EL (cell line): Measurements from ENCODE around the gene KIF16B.
A peak's percentile ranks its signal among the peaks of the same experiment; 100 is the strongest.
"Not testable (repeated sequence)": the region's sequence is repeated elsewhere in the genome, so short reads cannot be mapped to it uniquely, and the experiment has no call there.

Source experiments
- DNase-seq: peaks from one replicate; pipeline ENCODE4 v3.0.0-alpha.2; 2016

KIF16B gene

DNA sequence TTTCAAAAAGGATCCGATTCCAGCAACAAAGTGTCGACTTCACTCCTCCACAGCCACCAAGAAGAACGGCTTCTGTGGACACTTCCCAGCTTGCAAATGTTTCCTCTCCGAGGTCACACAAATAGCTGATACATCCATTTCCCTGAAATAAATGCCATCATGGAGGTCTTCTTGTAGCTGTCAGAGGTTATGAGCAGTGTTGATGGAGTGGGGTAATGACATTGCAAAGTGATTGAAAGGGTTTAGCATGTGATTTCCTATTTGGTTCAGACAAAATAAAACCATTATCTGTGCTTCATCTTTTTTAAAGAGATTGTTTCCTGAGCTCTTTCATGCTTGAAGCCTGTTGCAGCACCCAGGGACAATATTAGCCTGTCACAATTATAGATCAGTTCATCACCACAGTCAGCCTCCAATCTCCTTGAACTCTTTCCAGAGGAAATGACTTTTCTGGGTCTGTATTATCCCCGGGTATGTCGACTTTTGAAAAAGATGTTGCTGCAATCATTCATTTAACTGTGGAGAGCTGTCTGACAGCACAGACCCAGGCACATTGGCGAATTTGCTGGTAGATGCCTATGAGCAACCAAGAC is 16.9 kb upstream of the KIF16B start:
- DNase-seq, result no peak

DNA sequence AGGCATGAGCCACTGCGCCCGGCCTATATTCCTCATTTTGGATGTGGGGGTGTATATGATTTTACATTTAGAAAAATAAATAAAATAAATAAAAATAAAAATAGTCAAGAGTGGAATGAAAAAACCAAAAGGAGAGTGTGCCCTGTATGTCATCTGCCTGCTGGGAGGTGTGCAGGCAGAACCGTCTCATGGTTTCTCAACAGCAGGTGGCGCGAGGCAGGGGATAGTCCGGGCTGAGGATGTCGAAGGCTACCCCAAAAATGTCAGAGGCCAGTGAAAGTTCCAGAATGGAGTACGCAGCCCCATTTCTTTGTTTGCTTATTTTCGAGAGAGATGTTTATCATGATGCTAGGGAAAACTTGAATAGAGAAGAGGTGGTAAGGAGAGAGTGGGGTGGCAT is 16.4 kb upstream of the KIF16B start:
- DNase-seq, result no peak

DNA sequence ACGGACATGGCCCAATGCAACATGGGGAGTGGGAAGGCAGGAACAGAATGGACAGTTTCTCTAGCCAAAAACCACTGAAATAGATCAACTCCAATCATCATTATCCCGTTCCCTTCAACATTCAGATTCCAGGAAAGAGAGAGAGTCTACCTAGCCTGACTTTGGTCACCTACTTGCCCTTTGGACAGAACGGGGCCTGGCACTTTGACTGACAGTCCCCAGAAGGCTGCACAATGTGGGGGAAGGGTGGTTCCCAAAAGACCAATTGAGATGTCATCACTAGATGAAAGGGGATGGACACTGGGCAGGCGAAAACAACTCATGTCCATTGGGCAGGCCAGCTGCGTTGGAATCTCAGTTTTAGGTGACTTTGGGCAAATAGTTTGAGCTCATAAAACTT is 15.0 kb upstream of the KIF16B start:
- no peak for DNase-seq

DNA sequence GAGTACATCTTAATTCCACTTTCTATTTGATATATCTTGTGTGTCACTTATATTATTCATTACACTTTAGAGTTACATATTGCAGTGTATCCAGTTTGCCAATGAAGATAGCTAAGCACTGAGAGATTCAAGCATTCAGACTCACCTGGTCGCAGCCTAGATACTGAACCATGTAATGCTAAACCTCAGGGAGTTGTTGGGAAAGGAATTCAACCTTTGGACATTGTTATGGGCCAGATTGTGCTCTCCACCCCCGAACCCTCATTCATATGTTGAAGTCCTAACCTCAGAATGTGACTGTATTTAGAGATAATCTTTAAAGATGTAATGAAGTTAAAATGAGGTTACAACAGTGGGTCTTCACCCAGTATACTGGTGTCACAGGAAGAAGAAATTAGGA is 13.8 kb upstream of the KIF16B start:
- DNase-seq, result no peak

DNA sequence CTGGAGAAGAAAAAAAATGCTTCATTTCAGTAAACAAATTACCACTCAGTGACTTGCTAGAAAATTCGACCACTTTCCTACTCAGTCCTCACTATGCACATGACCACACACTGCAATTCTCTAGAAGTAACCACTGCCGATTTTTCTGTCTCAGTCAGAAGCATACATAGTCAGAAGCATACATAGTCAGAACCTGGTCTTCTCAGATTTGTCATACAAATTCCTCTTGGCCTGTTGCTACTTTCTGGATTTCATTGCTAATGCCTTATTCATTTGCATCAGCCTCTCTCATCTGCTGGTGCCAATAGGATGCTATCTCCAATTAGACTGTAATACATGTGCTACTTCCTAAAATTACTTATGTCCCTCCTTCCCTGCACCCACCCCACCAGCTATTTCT is 10.2 kb upstream of the KIF16B start:
- no peak for DNase-seq

DNA sequence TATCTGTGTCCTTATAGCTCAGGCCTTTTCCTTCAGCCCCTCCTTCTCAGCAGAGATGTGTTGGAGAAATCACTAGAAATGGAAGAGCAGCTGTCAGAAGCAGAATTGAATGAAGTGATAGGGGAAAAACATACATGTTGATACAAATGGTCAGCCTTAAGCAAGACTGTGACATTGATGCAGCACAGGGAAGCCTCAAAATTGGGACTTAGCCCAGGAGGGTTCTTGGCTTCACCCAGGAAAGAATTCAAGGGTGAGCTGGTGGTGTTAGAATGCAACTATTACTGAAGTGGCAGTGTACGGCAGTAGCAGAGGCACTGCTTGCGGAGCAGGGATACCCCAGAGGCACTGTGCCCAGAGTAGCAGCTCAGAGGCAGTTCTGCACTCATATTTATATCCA is 8.0 kb upstream of the KIF16B start:
- DNase-seq, result no peak

DNA sequence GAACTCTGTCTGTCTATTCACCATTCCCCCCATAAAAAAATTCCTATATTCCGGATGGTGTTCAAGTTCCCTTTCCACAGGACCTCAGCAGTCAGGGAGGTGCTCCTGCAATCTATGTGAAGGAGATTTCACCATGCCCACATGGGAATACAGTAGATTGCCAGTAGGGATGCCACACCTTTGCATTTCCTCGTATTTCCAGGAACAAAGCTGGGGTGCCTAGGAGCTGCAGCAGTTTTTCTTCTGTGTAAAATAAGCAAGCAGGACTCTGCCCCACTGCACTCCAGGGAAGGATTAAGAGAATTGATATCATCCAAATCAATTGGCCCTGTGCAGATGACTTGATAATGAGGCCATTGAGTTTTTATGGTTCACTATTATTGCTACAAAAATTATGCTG is 7.4 kb upstream of the KIF16B start:
- no peak for DNase-seq

DNA sequence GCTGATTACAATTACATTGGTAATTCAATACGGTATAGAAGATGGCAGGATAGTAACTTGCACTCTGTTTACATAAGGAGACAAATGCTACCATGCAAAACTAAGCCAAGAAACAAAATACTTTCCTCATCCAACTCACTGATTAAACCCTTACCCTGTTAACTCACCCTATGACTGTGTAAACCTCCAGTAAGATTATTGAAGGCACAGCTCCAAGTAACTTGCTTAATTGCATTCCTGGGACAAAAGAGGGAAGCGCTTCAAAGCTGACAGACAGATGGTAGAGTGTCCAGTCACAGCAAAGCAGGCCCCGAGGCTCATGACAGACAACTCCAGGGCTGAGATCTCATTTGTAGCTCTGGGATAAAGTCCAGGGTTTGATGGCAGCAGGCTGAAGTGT is 6.9 kb upstream of the KIF16B start:
- peak; percentile 79 for DNase-seq

DNA sequence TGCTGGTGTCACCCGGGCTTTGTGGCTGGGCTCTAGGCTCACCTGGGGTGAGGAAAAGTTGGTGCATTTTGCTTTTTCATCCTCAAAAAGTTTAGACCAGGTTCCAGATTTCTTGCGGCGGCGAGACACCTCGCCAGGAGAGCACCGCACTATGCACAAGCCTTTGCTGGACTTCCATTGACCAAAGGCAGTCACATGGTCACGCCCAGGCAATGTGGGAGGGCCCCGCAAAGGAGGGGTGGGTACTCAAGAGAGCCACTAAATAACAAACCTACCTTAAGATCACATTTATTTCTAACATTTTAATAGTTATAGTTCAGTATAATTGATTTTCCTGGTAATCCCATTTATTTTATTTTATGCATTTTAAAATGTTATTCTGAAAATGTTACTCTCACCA is 3.0 kb upstream of the KIF16B start:
- DNase-seq, result no peak

DNA sequence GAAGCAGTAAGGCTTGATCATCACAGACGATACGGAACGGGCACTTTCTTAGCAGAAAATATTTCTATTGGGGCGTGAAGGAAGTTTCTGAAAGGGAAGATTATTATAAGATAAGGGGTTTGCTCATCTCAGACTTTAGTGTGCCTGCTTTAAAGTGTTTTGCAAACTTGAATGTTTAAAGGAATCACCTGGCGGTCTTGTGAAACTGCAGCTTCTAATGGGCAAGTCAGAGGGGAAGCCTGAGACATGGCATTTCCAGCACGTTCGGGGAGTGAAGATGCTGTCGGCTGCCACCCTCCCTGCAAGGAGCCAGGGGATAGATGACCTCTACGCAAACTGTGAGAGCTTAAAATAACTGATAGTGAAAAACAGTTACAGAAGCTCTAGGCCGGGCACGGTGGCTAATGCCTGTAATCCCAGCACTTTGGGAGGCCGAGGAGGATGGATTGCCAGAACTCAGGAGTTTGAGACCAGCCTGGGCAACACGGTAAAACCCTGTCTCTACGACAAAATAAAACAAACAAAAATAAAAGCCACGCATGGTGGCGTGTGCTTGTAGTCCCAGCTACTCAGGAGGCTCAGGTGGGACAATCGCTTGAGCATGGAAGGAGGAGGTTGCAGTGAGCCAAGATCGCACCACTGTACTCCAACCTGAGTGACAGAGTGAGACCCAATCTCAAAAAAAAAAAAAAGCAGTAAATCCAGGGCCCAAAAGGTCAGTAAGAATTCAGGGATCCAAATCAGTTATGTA is 2.3 kb upstream of the KIF16B start:
- no peak for DNase-seq

DNA sequence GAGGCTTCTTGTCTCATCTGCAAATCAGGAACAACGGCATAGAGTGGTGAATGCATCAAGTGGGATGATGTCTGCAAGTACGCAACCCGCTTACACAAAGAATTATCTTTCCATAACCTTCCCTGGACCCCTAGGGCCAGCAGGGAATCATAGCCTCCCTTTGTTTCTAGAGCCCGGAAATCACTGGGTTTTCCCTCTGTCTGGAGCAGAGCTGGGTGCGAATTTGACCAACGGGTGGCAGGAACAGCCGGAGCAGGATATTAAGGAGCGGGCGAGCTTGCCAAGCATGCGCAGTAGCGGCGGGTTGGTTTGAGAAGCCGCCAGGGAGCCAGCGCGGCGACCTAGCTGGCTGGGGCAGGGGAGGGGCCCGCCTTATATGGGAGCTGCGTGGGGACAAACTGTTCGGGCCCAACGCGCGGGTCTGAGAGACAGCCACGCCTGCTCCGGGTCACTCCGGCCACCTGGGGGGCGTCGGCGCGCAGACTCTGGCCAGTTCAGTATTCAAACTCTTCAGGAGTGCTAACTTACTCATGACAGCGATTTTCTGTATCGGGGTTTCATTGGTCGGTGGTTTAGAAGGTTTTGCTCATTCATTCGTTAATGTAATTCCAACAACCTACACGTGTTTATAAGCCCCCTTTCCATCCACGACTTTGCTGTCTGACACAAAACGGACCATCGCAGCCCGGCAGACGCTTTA is 1.6 kb upstream of the KIF16B start:
- DNase-seq, result peak; percentile 75

DNA sequence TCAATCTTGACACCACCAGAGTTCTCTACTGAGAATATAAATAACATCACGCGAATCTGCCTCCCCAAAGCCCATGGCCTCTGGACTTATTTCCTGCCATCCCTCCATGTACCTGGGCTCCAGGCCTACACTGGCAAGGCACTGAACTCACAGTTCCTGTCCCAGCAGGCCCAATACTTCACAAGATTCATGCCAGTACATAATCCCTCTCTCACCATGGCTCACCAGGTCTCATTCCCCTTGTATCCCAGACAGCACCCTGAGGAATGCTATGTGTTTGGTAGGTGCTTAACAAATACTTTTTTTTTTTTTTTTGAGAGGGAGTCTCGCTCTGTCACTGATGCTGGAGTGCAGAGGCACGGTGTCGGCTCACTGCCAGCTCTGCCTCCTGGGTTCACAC is 1.9 kb downstream of the KIF16B start:
- no peak for DNase-seq

DNA sequence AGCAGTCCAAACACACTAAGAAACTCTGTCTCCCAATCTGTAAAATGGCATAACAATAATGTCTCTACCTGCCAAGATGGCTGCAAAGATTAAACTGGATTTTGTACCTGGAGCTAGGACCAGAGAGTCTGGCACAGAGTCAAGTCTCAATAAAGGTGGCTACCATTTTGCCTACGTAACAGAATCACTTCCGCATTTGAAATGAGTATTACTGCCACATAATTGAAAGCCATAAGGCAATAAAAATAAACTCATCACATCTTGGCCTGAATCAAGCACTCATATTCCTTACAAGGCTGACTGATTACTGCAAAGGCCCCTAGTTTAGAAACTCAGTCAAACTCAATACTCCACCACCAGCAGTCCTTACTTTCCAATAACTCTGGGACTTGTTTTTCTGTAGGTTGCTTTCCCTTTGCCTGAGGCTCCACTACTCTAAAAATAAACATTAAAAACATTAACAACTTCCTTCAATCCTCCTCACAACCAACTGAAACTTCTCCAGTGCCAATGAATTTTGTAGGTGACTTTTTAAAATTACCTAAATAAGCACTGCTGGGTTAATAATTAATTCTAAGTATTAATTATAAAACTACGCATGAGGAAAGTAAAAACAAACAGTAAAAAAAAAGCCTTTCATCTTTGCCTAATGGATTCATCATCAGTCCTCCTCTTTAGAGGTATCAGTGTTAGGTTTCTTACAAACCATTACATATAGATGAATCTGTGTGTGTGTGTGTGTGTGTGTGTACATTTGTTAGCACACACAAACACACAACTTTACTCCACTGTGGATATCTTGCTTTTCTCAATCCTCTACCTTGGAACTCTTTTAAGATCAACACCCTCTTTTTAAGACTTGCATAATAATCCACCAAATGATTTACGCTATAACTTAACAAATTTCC is 3.7 kb downstream of the KIF16B start:
- DNase-seq, result no peak

DNA sequence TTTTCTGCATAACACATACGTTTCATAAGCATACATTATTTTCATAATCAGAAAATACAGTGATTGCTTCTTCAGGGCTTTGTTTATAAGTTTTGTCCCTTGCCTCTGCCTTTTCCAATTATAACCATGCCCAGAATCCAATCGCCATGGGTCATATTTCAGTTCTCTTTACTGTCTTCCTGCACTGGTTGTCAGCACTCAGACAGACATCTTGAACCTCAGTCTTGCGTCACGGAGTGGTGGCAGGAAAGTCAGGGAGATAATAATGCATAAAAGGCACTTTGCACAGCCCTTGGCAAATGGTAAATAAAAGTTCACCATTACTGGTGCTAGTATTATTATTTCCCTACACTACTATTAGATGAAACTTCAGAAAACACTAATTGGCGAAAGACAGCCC is 7.2 kb downstream of the KIF16B start:
- no peak for DNase-seq

DNA sequence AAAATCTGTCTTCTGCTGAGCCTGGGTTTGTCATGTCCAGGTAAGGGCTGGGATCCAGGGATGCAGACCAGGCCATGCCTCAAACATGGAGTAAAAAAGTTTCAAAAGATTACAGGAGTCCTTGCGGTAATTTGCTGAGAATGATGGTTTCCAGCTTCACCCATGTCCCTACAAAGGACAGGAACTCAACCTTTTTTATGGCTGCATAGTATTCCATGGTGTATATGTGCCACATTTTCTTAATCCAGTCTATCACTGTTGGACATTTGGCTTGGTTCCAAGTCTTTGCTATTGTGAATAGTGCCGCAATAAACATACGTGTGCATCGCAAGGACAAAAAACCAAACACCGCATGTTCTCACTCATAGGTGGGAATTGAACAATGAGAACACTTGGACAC is 9.2 kb downstream of the KIF16B start:
- DNase-seq, result not testable (repeated sequence)

DNA sequence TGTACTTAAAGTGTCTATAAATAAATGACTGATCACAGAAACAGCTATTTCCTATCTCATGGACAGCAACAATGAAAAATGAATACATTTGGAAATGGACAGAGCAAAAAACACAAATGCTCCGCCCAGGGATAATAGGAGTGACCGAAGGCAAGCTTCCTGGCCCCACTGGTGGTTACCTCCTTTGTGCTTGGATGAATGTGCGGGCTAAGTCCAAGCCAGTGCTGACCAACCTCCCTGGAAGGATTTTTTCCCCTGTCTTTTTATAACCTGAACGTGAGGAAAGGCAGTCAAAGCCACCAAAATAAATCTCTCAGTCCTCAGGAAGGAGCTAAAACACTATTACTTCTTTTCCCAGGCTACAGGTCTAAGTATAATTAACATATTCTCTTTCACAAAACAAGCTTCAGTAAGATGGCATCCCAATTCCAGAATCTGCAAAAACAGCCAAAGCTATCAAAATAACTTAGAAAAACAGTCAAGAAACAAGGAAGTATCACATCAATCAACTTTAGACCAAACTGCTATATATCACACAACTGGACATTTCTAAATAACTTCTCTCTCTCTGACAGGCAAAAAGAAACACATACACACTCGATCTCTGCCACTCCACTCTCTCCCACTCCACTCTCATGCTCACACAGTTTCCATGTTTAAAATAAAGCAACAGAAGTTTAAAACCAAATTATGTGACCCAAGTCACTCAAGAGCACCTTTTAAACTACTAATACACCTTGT is 10.0 kb downstream of the KIF16B start:
- DNase-seq, result no peak

DNA sequence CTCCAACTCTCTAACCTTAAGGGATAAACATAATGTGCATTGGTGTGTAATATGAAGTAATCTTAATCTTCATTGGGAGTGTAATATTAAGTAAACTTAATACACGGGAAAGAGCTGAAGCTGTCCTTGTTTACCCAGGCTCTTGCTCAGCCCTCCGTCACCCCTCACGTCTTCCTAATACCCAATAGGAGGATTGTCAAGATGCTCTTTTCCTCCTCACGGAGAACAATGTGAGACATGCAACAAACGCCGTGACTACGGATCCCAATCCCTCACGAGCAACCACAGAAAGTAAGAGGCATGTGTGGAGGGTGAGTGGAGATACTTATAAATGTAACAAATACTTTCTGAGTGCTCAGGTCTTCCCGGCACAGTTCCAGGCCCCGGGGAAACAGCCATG is 11.0 kb downstream of the KIF16B start:
- DNase-seq, result no peak

DNA sequence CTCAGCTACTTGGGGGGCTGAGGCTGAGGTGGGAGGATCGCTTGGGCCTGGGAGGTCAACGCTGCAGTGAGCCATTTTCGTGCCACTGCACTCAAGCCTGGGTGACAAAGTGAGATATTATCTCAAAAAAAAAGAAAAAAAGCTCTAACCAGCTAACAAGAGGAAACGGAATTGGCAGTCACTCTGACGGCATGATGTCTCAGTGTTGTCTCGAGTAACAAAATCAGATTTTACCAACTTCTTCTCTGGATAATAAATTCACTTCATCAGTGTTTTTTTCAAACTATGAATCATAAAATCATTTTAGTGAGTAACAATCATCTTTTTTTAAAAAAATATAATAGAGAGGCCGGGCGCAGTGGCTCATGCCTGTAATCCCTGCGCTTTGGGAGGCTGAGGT is 12.6 kb downstream of the KIF16B start:
- DNase-seq, result no peak

DNA sequence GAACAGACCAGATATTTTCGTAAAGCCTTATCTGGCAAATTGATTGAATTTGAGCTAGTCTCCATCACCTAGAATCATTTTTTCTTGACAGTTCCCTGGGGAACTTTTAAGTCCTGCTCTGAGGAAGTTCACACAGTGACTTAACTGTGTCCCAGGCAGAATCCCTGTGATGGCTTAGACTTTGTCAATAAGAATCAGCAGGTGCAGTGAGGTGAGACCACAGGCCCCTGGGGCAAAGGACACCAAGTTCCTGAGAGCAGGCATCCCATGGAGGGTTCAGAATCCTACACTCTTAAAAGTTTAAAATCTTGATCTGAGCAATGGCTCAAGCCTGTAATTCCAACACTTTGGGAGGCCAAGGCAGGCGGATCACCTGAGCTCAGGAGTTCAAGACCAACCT is 13.0 kb downstream of the KIF16B start:
- DNase-seq, result no peak

DNA sequence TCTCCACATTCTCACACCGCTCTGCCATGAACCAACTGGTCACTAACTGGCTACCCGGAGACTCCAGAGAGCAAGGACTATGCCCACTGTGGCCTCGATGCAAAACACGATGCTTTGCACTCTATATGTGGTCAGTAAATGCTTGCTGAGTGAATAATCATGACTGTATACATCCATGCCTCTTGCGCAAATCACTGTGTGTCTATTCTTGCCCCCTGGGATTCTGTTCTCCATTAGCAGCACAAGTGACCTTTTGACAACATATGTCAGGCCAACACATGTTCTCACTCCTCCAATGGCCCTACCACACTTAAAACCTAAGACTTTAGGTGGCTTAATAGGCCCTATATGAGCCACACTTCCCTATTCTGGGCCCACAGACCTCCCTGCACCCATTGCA is 16.9 kb downstream of the KIF16B start:
- peak; percentile 56 for DNase-seq

DNA sequence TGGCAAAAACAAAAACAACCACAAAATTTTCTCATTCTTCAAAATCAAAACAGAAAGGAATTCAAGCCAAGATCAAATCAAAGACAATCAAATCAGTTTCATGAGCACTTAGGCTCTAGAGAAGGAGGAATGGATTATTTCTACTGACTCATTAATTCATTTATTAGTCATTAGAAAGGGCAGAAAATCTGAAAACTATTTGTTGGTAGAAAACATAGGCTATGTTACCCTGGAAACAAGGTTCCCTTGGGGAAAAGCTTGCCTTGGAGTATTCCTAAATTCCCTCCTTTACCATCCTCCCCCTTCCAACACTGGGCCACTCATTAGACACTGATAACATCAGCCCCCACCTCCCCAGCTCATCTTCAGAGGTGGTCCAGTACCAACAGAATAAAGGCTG is 17.5 kb downstream of the KIF16B start:
- no peak for DNase-seq

DNA sequence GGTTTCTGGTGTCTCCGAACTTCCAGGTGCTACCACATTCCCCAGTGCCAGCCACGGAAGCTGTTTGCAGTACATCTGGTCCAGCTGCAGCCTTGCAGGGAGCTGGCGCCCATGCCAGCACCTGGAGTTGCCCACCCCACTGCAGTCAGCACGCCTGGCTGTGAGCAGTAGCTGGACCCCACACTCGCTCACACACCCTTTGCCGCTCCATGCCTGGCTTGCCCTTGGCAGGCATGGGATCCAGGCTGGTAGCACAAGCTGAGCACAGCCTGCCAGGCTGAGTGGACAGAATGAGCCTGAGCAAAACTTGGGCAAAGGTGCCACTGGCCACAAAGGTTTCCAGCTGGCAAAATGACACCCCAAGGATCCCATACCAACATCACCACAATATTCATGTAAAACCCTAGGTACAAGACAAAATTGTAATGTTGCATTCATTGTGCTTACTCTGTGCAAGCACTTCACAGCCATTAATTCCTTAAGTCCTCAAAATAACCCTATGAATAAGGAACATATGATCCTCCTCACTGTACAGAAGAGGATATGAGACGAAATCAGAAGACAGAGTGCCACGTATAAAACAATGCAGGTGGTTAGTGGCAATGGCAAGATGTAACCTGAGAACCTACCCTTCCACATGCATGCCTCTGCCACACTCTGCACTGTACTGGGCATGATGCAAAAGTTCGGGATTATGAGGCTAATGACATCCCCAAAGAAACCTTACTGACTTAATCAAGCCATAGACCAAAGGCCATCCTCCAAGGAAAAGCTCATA is 18.3 kb downstream of the KIF16B start:
- DNase-seq, result no peak
